Ishikawa (cell line): Measurements from ENCODE around the gene BCL2L13.

Experiments
- CEBPB ChIP-seq: IDR thresholded peaks from 2 replicates; pipeline ENCODE4 v1.6.1; 2012
- CREB1 ChIP-seq: IDR thresholded peaks from 2 replicates; pipeline ENCODE4 v1.6.1; 2012; ENCODE audit warnings: low read depth
- EGR1 ChIP-seq: IDR thresholded peaks from 2 replicates; pipeline ENCODE4 v1.6.1; 2012
- EP300 ChIP-seq: IDR thresholded peaks from 2 replicates; pipeline ENCODE4 v1.6.1; 2012; ENCODE audit warnings: borderline replicate concordance
- FOXM1 ChIP-seq: IDR thresholded peaks from 2 replicates; pipeline ENCODE4 v1.6.1; 2012; ENCODE audit warnings: low read depth, borderline replicate concordance
- MAX ChIP-seq: IDR thresholded peaks from 2 replicates; pipeline ENCODE4 v1.6.1; 2012
- NFIC ChIP-seq: IDR thresholded peaks from 2 replicates; pipeline ENCODE4 v1.6.1; 2012
- RAD21 ChIP-seq: IDR thresholded peaks from 2 replicates; pipeline ENCODE4 v1.6.1; 2012; ENCODE audit warnings: low read depth
- REST ChIP-seq: IDR thresholded peaks from 2 replicates; pipeline ENCODE4 v1.6.1; 2012; ENCODE audit warnings: low read depth, mild to moderate bottlenecking
- TAF1 ChIP-seq: IDR thresholded peaks from 2 replicates; pipeline ENCODE4 v1.6.1; 2012; ENCODE audit warnings: low read depth, mild to moderate bottlenecking
- TCF12 ChIP-seq: IDR thresholded peaks from 2 replicates; pipeline ENCODE4 v1.6.1; 2012; ENCODE audit warnings: low read depth
- TEAD4 ChIP-seq: IDR thresholded peaks from 2 replicates; pipeline ENCODE4 v1.6.1; 2012
- USF1 ChIP-seq: IDR thresholded peaks from 2 replicates; pipeline ENCODE4 v1.6.1; 2012
- YY1 ChIP-seq: IDR thresholded peaks from 2 replicates; pipeline ENCODE4 v1.6.1; 2012; ENCODE audit warnings: low read depth
- ZBTB7A ChIP-seq: IDR thresholded peaks from 2 replicates; pipeline ENCODE4 v1.6.1; 2012; ENCODE audit warnings: low read depth

The BCL2L13 gene

GRCh38 chr22:17724678-17725499 lies 86.3 kb downstream of the BCL2L13 start:
- TF ChIP-seq YY1 = no peak
- no peak for TF ChIP-seq CEBPB
- no peak for TF ChIP-seq TAF1
- no peak for TF ChIP-seq ZBTB7A
- no peak for TF ChIP-seq REST
- TF ChIP-seq FOXM1 = no peak
- TF ChIP-seq TEAD4 = no peak
- TF ChIP-seq MAX = no peak
- TF ChIP-seq EGR1 = no peak
- TF ChIP-seq NFIC = no peak
- TF ChIP-seq RAD21 = no peak
- no peak for TF ChIP-seq CREB1
- no peak for TF ChIP-seq TCF12
- no peak for TF ChIP-seq USF1
- no peak for TF ChIP-seq EP300

GRCh38 chr22:17725500-17725796 lies 86.9 kb downstream of the BCL2L13 start:
- TF ChIP-seq FOXM1 (no peak), TAF1 (no peak), MAX (no peak), CREB1 (no peak), NFIC (no peak), USF1 (no peak), EGR1 (no peak), RAD21 (no peak), ZBTB7A (no peak), TCF12 (no peak), EP300 (no peak), REST (no peak), CEBPB (no peak), TEAD4 (no peak), YY1 (no peak)

- TF ChIP-seq YY1 (no peak), REST (no peak), TCF12 (no peak), EGR1 (no peak), TEAD4 (no peak), RAD21 (no peak), USF1 (no peak), MAX (no peak), CREB1 (no peak), TAF1 (no peak), NFIC (no peak)
Observed at GRCh38 chr22:17726006-17726927, 87.7 kb downstream of the BCL2L13 start.
